Measurements from ENCODE around the gene NCOR1. TPM values are rescaled to one million over a fixed set of nuclear protein-coding genes. Genes with fewer than 3 reads are reported as not detected.

NCOR1 gene
- total RNA-seq, 1 donor from 2014 or later: 165 TPM

DNA sequence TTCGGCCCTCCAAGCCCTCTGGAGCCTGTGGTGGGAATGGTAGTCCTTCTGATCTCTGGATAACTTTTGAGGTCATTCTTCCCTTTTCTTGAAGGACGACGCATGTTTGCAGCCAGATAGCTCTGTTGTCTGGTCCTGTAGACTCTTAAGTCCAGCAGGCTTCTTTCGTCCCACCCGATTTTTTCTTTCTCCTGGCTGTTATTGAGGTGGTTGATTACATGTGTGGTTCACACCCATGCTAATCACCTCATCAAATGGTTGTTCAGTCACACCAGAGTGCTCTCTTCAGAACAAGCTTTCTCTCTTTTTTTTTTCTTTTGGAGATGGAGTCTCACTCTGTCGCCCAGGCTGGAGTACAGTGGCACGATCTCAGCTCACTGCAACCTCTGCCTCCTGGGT lies 32.3 kb upstream of the NCOR1 start:
- Mint-ChIP-seq H3K4me1 (ENCODE audit: low read depth) (peaks cover 9% of the 10 kb centered on the region), H3K4me3 (ENCODE audit: low read depth) (no peak overlapping the region), H3K36me3 (ENCODE audit: insufficient read depth) (peaks cover 8% of the 10 kb centered on the region), H3K27ac (no peak overlapping the region), H3K9me3 (ENCODE audit: low read depth) (no peaks in the 10 kb centered on the region), H3K27me3 (no peaks in the 10 kb centered on the region)
- TF ChIP-seq, protein P1, sequence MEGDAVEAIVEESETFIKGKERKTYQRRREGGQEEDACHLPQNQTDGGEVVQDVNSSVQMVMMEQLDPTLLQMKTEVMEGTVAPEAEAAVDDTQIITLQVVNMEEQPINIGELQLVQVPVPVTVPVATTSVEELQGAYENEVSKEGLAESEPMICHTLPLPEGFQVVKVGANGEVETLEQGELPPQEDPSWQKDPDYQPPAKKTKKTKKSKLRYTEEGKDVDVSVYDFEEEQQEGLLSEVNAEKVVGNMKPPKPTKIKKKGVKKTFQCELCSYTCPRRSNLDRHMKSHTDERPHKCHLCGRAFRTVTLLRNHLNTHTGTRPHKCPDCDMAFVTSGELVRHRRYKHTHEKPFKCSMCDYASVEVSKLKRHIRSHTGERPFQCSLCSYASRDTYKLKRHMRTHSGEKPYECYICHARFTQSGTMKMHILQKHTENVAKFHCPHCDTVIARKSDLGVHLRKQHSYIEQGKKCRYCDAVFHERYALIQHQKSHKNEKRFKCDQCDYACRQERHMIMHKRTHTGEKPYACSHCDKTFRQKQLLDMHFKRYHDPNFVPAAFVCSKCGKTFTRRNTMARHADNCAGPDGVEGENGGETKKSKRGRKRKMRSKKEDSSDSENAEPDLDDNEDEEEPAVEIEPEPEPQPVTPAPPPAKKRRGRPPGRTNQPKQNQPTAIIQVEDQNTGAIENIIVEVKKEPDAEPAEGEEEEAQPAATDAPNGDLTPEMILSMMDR (IDR thresholded peaks at IDR 0.05; ENCODE audit: unreplicated experiment): no peak
- no peak for DNase-seq (ENCODE audit: low spot score, unreplicated experiment)

DNA sequence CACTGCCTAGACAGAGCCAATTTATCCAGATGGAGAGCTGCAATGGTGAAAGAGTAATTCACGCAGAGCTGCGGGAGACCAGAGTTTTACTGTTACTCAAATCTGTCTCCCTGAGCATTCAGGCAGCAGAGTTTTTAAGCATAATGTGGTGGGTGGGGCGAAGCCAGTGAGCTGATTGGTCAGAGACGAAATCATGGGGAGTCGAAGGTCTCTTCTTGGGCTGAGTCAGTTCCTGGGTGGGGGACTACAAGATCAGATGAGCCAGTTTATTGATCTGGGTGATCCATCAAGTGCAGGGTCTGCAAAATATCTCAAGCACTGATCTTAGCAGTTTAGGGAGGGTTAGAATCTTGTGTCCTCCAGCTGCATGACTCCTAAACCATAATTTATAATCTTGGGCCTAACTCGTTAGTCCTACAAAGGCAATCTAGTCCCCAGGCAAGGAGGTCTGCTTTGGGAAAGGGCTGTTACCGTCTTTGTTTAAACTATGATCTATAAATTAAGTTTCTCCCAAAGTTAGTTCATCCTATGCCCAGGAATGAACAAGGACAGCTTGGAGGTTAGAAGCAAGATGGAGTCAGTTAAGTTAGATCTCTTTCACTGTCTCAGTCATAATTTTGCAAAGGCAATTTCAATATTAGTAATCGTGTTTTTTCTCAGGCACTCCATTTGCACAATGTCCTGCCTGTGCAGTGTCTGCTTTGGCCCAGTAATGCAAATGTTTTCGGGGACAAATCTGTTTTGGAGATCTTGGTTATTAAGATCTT lies 28.6 kb upstream of the NCOR1 start:
- no peaks in the 10 kb centered on the region for H3K27me3 Mint-ChIP-seq
- no peak overlapping the region for H3K4me3 Mint-ChIP-seq (ENCODE audit: low read depth)
- H3K27ac Mint-ChIP-seq: peak overlapping the region; percentile 63
- peaks cover 8% of the 10 kb centered on the region for H3K36me3 Mint-ChIP-seq (ENCODE audit: insufficient read depth)
- H3K4me1 Mint-ChIP-seq (ENCODE audit: low read depth): peaks cover 9% of the 10 kb centered on the region
- TF ChIP-seq, protein P1 (IDR thresholded peaks at IDR 0.05; ENCODE audit: unreplicated experiment): no peak
- DNase-seq (ENCODE audit: low spot score, unreplicated experiment): no peak
- no peaks in the 10 kb centered on the region for H3K9me3 Mint-ChIP-seq (ENCODE audit: low read depth)

DNA sequence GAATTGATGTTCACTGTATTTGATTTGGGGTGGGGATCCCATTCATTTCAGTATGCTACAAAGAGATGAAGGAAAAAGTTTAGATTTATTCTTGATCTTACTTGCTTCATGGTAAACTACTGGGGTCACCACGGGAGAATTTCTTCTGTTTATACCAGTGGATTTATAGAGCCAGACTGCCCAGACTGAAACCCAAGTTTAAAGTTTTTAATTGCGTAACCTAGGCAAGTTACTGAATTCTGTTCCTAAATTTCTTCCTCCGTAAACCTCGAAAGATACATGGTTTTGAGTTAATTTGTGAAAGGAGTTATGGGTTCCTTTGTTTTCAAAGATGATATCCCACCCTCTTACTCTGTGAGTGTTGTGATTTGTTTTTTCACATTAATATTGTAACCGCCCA lies 28.1 kb upstream of the NCOR1 start:
- H3K4me3 Mint-ChIP-seq (ENCODE audit: low read depth): no peak overlapping the region
- peaks cover 8% of the 10 kb centered on the region for H3K36me3 Mint-ChIP-seq (ENCODE audit: insufficient read depth)
- peak overlapping the region; percentile 63 for H3K27ac Mint-ChIP-seq
- H3K27me3 Mint-ChIP-seq: no peaks in the 10 kb centered on the region
- TF ChIP-seq, protein P1 (IDR thresholded peaks at IDR 0.05; ENCODE audit: unreplicated experiment): no peak
- DNase-seq (ENCODE audit: low spot score, unreplicated experiment): no peak
- peaks cover 9% of the 10 kb centered on the region for H3K4me1 Mint-ChIP-seq (ENCODE audit: low read depth)
- no peaks in the 10 kb centered on the region for H3K9me3 Mint-ChIP-seq (ENCODE audit: low read depth)

DNA sequence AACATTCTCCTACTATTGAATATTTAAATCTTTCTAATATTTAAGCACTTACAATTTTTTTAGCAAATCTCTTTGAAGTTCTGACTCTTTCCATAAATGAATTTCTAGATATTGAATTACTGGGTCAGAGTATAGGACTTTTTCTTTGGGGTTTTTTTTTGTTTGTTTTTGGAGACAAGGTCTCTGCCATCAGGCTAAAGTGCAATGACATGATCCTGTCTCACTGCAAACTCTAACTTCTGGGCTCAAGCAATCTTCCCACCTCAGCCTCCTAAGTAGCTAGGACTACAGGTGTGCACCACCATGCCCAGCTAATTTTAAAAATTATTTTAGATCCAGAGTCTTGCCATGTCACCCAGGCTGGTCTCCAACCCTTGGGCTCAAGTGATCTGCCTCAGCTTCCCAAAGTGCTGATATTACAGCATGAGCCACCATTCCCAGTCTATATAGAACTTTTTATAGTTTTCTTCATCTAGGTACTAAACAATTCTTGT lies 26.6 kb upstream of the NCOR1 start:
- TF ChIP-seq, protein P1 (IDR thresholded peaks at IDR 0.05; ENCODE audit: unreplicated experiment): no peak
- Mint-ChIP-seq H3K4me1 (ENCODE audit: low read depth) (peaks cover 7% of the 10 kb centered on the region), H3K4me3 (ENCODE audit: low read depth) (no peak overlapping the region), H3K27me3 (no peaks in the 10 kb centered on the region), H3K27ac (no peak overlapping the region), H3K36me3 (ENCODE audit: insufficient read depth) (peaks cover 5% of the 10 kb centered on the region), H3K9me3 (ENCODE audit: low read depth) (no peaks in the 10 kb centered on the region)
- DNase-seq (ENCODE audit: low spot score, unreplicated experiment): no peak

DNA sequence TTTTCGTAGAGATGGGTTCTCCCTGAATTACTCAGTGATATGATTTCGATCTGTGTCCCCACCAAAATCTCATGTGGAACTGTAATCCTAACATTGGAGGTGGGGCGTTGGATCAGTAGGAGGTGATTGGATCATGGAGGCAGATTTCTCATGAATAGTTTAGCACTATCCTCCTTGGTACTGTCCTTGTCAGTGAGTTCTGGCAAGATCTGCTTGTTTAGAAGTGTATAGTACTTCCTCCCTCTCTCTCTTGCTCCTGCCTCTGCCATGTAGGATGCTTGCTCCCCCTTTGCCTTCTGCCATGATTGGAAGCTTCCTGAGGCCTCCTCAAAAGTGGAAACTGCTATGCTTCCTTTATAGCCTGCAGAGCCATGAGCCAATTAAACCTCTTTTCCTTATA lies 24.6 kb upstream of the NCOR1 start:
- H3K4me1 Mint-ChIP-seq (ENCODE audit: low read depth): peaks cover 6% of the 10 kb centered on the region
- TF ChIP-seq, protein P1 (IDR thresholded peaks at IDR 0.05; ENCODE audit: unreplicated experiment): no peak
- H3K27me3 Mint-ChIP-seq: no peaks in the 10 kb centered on the region
- H3K27ac Mint-ChIP-seq: no peak overlapping the region
- no peak overlapping the region for H3K4me3 Mint-ChIP-seq (ENCODE audit: low read depth)
- H3K9me3 Mint-ChIP-seq (ENCODE audit: low read depth): no peaks in the 10 kb centered on the region
- DNase-seq (ENCODE audit: low spot score, unreplicated experiment): no peak
- peaks cover 7% of the 10 kb centered on the region for H3K36me3 Mint-ChIP-seq (ENCODE audit: insufficient read depth)
